RPMI7951 (cell line): Measurements from ENCODE around the gene PLEKHB1. TPM values are rescaled to one million over a fixed set of nuclear protein-coding genes. Genes with fewer than 3 reads are reported as not detected.

Experiments used
- DNase-seq: peaks from one replicate; pipeline ENCODE4 v3.0.0-alpha.2; 2012; ENCODE audit warnings: low read depth
- total RNA-seq: library from RNA; depleted of rRNA; stranded (reverse); fragments of >200 nt; shearing (Covaris generic); gene quantifications from 2 replicates; pipeline ENCODE4 v1.2.3, GENCODE V29; 2014

PLEKHB1 gene
- total RNA-seq, 1 experiment from 2014 or later: not detected

- no peak for DNase-seq
These were observed 1.7 kb downstream of the PLEKHB1 start for GRCh38 chr11:73648121-73648520.

- no peak for DNase-seq
These were observed 2.2 kb downstream of the PLEKHB1 start for GRCh38 chr11:73648571-73649046.

GRCh38 chr11:73649206-73649605 lies 2.8 kb downstream of the PLEKHB1 start:
- DNase-seq: no peak

GRCh38 chr11:73650400-73650799 lies 4.0 kb downstream of the PLEKHB1 start:
- no peak for DNase-seq

- DNase-seq: no peak
These were observed 4.9 kb downstream of the PLEKHB1 start for GRCh38 chr11:73651252-73651651.

- no peak for DNase-seq
These were observed 5.3 kb downstream of the PLEKHB1 start for GRCh38 chr11:73651661-73652045.

DNA sequence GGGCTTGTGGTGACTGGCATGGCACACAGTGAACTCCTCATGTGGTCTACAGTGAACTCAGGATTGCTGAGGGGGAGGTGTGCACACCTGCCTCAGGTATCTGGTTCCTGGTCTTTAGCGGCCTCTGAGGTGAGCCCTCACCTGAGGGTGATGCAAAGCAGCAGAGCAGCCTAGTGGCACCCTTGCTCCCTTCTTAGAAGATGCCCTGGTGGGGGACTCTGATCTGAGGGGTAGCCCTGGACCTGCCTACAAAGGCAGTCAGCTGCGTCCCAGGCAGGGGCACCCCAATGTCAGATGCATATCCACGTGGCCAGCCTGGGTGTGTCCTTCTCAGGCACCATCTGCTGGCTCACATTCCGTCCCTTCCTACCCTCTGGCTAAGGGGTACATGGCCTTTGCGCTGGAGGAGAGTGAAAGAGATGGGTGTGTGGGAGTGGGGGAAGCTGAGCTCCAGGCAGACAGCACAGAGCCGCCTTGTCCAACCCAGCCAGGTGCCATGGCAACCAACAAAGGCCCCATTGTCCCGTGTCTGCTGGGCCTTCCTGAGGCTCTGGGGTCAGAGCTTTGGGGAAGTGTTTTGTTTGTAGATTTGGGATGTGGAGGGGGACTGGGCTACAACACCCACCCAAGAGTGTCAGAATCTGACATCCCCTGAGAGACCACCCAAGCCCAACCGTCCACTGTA lies 5.8 kb downstream of the PLEKHB1 start:
- peak; percentile 68 for DNase-seq

DNA sequence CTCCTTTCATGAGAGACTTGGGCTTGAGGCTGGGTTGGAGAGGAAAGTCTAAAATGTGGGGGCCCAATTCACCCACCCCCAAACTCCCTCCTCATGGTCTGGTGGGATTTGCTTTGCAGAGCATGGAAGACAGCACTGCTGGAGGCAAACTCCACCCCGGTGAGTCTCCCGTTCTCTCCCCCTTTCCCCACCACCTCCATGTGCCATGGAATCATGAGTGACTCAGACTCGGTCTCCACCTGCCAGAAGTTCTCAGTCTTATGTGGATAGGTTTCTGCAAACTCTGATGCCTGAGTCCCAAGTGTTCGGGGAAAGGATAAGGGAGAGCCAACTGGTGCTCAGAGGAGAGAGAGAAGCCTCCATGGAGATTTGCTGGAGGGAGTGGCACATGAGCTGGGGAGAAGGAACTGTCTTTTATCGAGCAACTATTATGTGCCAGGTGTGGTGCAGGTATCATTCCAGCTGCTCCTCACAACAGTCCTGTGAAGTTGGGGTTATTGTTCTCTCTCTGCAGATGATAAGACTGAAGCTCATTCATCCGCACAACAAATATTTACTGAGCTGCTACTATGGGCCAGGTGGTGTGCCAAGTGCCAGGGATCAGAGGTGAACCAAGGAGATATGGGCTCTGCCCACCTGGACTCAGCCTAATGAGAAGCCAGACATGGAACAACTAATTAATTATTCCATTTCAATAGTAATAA lies 6.6 kb downstream of the PLEKHB1 start:
- DNase-seq: peak; percentile 9

DNA sequence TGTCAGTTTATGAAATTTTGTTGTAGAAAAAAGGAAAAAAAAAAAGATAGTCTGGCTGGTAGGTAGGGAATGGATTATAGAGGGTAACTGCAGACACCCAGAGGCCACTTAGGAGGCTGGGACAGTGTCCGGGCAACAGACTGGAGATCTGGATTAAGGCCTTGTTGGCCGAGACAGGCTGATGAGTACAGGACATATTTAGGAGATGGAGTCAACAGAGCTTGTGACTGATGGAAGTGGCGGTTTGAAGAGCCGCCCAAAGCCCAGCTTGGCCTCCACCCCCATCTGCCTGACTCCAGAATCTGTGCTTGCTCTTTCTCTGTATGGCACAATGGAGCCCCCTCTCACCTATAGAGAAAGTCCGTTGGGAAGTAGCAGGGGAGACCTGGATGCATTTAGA lies 7.6 kb downstream of the PLEKHB1 start:
- DNase-seq: no peak

DNA sequence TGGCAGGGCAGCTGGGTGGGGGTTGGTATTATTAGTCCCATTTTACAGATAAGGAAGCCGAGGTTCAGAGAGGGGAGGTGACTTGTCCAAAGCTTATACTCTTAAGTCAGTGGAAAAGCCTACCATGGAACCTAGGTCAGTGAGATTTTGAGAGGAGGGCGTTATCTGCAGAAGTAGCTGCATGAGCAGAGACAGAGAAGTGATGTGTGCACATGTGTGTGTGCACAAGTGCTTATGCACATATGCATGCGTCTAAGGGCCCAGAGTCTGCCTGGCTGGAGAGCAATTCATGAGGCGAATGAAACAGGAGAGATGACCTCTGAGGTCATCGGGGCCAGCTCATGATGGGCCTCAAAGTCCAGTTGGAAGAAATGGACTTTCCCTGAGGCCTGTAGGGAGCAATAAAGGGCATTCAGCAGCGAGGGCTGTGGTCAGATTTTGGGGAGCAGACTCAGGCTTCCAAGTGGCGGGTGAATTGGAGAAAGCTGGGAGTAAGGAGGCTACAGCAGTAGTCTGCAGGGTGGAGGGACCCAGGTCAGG lies 8.2 kb downstream of the PLEKHB1 start:
- no peak for DNase-seq

GRCh38 chr11:73655686-73656085 lies 9.3 kb downstream of the PLEKHB1 start:
- no peak for DNase-seq

GRCh38 chr11:73656985-73657384 lies 10.6 kb downstream of the PLEKHB1 start:
- DNase-seq: no peak

- DNase-seq: no peak
These were observed 13.6 kb downstream of the PLEKHB1 start for GRCh38 chr11:73659961-73660360.

DNA sequence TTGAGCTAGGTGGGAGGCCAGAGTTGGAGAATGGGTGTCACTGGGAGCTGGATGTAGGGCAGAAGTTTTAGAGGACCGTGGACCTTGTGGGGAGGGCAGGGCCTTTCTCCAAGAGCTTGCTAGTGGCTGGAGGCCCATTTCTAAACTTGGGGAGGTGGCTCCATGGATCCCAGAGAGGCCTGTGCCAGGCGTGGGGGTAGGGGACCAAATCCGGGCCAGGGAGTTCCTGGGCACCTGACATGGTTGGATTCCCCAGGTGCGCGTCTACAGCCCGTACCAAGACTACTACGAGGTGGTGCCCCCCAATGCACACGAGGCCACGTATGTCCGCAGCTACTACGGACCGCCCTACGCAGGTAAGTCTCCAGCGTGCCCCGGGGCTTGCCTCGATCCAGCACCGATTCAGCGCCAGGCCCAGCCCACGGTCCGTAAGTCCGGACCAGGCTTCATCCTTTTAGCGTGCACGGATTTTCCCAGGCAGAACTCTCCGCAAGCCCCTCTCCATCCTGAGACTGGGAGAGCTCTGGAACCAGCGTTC lies 14.2 kb downstream of the PLEKHB1 start:
- DNase-seq: no peak

DNA sequence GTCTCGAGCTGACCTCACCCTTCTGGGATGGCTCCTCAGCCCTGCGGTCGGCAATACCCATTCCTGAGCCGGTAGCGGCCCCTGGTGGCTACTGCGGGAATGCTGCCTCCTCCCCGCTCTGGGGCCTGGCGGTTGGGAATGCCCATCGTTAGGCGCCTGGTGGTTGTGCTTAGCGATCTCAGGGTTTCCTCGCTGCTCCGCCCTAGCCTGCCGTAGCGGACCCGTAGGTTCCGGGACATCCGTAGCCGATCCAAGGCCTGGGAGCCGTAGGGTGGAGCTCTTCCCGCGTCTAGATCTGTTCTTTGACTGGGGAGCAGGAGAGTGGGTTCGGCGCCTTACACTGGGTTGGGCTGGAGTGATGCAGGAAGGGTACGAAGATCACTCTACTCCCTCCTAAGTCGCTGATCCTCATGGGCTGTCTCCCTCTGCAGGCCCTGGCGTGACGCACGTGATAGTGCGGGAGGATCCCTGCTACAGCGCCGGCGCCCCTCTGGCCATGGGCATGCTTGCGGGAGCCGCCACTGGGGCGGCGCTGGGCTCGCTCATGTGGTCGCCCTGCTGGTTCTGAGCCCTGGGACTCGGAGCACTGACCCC lies 14.8 kb downstream of the PLEKHB1 start:
- DNase-seq: peak; percentile 80

DNA sequence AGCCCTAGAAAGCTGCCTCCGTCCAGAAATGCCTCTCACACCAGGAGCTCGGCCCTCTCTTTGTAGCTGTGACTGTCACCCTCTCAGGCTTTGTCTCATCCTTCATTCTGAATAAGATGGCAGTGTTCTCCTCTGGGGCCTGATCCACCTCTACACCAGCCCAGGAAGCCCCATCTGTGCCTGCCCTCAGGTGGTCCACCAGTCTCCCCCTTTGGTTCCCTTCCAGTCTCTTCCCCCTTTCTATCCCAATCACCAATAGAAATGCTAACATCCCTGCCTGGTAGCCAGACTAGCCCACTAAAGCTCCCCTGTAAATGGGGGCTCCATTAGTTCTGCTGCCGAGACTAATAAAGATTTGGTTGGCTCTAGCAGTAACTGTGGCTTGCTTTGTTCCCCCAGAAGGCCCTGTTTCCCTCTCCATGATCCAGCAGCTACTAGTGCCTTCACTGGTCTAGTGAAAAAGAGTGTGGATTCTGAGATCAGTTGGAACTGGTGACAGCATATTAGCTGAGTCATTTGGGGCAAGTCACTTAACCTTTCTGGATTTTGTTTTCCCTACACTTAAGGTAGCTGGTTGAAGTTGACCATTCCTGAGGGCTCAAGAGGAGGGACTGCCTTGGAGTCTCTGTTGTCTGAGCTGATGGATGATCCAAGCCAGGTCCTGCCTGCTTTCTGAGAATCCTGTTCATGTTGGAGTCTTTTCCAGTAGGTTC lies 16.2 kb downstream of the PLEKHB1 start:
- DNase-seq: peak; percentile 14

DNA sequence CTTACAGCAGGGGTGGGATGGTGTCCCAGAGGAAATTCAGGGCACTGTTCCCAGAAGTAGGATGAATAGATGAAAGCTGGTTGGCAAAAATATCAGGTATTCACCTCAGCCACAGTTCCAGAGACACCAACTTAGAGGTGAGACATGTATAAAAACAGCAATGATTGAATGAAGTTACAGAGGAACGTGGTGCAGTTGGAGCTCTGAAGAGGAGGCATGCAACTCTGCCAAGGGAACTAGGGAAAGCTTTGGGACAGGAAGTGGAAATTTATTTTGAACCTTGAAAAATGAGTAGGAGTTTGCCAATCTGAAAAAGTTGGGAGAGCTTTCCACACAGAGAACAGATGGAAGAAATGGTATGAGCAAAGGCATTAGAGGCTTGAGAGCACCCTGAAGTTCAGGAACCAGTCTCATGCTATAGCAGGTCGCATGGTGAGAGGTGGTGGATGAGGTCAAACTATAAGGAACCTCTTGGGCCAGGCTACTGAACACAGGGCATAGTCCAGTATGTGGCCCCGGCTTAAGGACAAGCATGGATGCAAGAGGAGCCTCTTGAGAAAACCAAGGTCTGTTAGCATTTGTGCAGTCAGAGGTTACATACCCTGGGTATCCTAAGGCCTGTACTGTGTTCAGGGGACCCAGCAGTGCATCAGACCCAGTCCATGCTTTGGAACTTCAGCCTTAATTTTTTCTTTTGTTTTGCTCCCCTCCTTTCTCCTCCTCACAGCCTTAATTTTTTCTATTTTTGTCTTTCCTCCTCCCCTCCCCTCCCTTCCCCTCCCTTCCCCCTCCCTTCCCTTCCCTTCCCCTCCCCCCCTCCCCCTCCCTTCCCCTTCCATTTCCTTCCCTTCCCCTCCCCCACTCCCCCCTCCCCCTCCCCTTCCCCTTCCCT lies 17.5 kb downstream of the PLEKHB1 start:
- DNase-seq: no peak

DNA sequence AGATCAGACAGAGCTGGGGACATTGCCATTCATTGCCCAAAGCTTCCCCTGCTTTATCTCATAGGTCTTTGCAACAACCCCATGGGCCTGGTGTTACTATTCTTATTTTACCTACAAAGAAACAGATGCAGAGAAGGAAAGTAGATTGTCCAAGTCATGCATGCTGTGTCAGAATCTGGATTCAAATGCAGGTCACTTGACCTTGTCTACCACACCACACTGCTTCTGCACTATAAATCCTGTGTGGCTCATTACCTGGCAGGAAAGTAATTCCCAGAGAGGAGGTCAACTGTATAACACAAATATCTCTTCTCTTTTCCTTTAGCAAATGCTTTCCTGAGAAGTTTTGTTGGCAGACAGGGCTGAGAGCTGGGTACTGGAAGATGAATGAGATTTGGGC lies 18.5 kb downstream of the PLEKHB1 start:
- no peak for DNase-seq

DNA sequence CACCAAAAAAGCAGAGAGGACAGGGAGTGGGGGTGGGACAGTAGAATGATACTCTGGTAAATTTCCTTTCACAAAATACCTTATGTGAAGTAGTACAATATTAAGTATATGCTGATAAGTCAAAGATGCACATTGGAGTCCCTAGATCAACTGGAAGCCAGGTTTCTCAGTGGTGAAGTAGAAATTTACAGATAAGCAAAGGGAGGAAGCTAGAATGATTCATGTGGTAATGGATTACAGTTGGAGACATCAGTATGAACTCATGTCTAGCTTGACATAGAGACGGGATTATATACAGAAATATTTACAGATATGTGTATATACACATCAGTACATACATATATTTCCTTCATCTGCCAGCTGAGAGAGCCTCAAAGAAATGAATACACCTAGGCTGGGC lies 21.5 kb downstream of the PLEKHB1 start:
- DNase-seq: no peak

DNA sequence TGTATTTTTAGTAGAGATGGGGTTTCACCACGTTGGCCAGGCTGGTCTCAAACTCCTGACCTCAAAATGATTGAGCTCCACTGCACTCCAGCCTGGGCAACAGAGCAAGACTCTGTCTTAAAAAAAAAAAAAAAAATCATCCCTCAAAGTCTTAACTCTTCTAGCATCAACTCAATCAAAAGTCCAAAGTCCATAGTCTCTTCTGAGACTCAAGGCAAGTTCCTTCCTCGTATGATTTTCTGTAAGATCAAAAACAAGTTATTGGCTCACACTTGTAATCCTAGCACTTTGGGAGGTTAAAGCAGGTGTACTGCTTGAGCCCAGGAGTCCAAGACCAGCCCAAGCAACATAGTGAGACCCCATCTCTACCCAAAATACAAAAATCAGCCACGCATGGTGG lies 24.4 kb downstream of the PLEKHB1 start:
- no peak for DNase-seq

- no peak for DNase-seq
These were observed 25.3 kb downstream of the PLEKHB1 start for GRCh38 chr11:73671701-73672100.
